ENCODE measurements around the gene PRSS33. TPM values are rescaled to one million over a fixed set of nuclear protein-coding genes. Genes with fewer than 3 reads are reported as not detected.
A peak's percentile ranks its signal among the peaks of the same experiment; 100 is the strongest.

PRSS33 gene
- polyA plus RNA-seq, 2 of the 4 experiments (the other 2 are of a cell fraction), result 0.04 TPM; not detected in 1

DNA sequence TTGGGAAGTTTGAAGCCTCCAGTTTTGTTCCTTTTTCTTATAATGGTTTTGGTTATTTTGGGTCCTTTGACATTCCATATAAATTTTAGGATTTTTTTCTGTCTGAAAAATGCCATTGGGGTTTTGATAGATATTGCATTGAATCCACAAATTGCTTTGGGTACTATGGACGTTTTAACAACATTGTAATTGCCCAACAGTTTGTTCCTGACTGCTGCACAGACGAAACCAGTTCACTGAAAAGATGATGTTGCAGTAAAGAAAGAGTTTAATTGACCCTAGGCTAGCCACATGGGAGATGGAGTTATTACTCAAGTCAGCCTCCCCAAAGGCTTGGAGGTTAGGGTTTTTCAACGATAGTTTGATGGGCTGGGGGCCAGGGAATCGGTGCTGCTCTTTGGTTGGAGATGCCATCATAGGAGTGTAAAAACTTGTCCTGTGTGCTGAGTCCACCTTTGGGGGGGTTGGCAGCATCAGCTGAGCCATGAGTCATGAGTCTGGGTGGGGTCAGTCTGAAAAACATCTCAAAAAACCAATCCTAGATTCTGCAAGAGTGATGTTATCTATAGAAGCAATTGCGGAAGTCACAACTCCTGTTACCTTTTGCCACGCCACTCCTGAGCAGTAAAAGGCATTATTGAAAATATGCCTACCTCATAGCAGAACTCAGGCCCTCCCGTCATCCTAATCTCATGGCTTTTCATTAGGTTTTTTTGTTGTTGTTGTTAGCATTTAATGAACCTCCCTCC, 8.2 kb upstream of the PRSS33 start:
- DNase-seq (ENCODE audit: low read depth in 1 of 2, low spot score in 1 of 2), result no peak
- Histone ChIP-seq H3K4me3 (no peak overlapping the region), H3K4me1 (peaks cover 28% of the 10 kb centered on the region), H3K27ac (peak overlapping the region; percentile 27 to 48; a peak in 5 of 6 replicates), H3K4me2 (peak overlapping the region; percentile 27), H3K9me3 (no peaks in the 10 kb centered on the region)
- ATAC-seq, result no peak
- TF ChIP-seq FOSL2 (IDR thresholded peaks at IDR 0.05) (no peak), FOSL2 (CRISPR knock-in tag; IDR thresholded peaks at IDR 0.05) (0 out of 2 replicates have a peak, but pooled peaks have one; percentile 10), NPAS2 (CRISPR knock-in tag; IDR thresholded peaks at IDR 0.05; ENCODE audit: borderline replicate concordance) (no peak)
- 59% methylated on average over 7 of the region's 7 CpGs for WGBS (ENCODE audit: missing lambda C conversion rate)
- no peak for FAIRE-seq
- ChIA-PET POLR2A (no interaction called here), CTCF (interaction anchor here (1.3 to 1.4 kb wide), 2 partner anchors 27 to 44 kb away, joined by 5 to 8 read pairs; no protein-coding TSS in a partner anchor)

DNA sequence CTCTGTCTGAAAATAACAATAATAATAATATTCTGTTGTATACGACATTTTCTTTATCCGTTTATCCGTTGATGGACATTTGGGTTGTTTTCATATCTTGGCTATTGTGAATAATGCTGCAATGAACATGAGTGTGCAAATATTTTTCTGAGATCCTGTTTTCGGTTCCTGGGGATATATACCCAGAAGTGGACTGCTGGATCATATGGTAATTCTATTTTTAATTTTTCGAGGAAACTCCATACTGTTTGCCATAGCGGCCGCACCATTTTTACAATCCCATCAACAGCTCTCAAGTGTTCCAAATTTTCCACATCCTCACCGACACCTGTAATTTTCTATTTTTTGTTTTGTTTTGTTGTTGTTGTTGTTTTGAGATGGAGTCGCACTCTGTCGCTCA, 5.6 kb upstream of the PRSS33 start:
- peaks cover 24% of the 10 kb centered on the region for H3K4me1 ChIP-seq
- ATAC-seq, result no peak
- no peak for FAIRE-seq
- H3K4me3 ChIP-seq, result no peak overlapping the region
- H3K4me2 ChIP-seq, result no peak overlapping the region
- 83% methylated on average over 10 of the region's 10 CpGs for WGBS (ENCODE audit: missing lambda C conversion rate)
- ChIA-PET CTCF (interaction anchor here (1.9 kb wide), 1 partner anchor 9 kb away, joined by 5 read pairs; no protein-coding TSS in a partner anchor), POLR2A (no interaction called here)
- no peaks in the 10 kb centered on the region for H3K9me3 ChIP-seq
- H3K27ac ChIP-seq, result no peak overlapping the region
- no peak for DNase-seq (ENCODE audit: low read depth in 1 of 2, low spot score in 1 of 2)
- no peak for TF ChIP-seq KDM1A (IDR thresholded peaks at IDR 0.05; ENCODE audit: low read depth)
- TF ChIP-seq, protein P1, sequence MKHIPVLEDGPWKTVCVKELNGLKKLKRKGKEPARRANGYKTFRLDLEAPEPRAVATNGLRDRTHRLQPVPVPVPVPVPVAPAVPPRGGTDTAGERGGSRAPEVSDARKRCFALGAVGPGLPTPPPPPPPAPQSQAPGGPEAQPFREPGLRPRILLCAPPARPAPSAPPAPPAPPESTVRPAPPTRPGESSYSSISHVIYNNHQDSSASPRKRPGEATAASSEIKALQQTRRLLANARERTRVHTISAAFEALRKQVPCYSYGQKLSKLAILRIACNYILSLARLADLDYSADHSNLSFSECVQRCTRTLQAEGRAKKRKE (CRISPR knock-in tag; IDR thresholded peaks at IDR 0.05; ENCODE audit: low read depth), result no peak
- no peak for TF ChIP-seq RFX5 (IDR thresholded peaks at IDR 0.05)
- TF ChIP-seq MAZ (IDR thresholded peaks at IDR 0.05; ENCODE audit: borderline replicate concordance, low read depth, low read length), result no peak
- no peak for TF ChIP-seq BHLHE40 (IDR thresholded peaks at IDR 0.05; ENCODE audit: low read depth, low read length)
- no peak for TF ChIP-seq MAFK (IDR thresholded peaks at IDR 0.05; ENCODE audit: partially characterized antibody)
- TF ChIP-seq HOXB5 (CRISPR knock-in tag; IDR thresholded peaks at IDR 0.05), result no peak

DNA sequence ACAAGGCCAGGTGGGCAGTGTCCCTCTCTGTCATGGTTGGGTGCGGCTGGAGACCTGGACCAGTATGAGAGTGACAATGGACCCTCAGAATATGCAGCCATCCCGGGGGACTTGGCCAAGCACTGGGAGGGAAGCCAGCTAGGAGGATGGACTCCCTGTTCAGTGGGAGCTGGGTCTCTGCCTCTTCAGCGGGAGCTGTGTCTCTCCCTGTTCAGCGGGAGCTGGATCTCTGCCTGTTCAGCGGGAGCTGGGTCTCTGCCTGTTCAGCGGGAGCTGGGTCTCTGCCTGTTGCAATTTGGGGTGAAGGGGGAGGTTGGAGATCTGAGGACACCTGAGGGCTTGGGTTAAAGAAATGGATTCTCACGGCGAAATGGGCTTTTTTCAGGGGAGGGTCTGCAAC, 3.8 kb upstream of the PRSS33 start:
- POLR2A ChIA-PET, result interaction anchor here (0.5 to 0.9 kb wide), 2 partner anchors 114 to 617 kb away, joined by 3 read pairs; no protein-coding TSS in a partner anchor
- CTCF ChIA-PET, result interaction anchor here (0.9 to 3.3 kb wide), 7 partner anchors 7 to 47 kb away, joined by 3 to 15 read pairs (median 5); no protein-coding TSS in a partner anchor
- no peak for ATAC-seq

DNA sequence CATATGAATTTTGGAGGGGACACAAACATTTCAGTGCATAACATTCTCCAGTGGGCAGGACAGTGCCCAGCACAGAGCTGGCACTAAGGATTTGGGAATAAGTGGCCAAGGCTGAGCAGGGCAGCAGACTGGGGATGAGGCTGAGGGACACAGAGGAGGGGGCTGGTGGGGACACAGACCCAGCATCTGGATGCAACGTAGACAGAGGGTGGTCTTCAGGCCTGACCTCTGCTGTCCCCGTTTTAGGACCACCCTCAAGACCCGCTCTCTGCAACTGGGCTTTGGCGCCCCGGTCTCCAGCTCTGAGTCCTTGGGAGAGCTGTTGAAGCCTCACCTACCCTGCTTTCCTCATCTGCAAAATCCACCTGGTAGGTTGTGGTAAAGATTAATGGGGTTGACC, 3.3 kb upstream of the PRSS33 start:
- WGBS (ENCODE audit: missing lambda C conversion rate), result 52% methylated on average over 5 of the region's 5 CpGs
- no peak for ATAC-seq
- peaks cover 16% of the 10 kb centered on the region for H3K4me1 ChIP-seq
- no peak overlapping the region for H3K4me3 ChIP-seq
- no peak for FAIRE-seq
- no peak for DNase-seq (ENCODE audit: low read depth in 1 of 2, low spot score in 1 of 2)
- H3K9me3 ChIP-seq, result no peaks in the 10 kb centered on the region
- POLR2A ChIA-PET, result interaction anchor here (0.5 to 0.9 kb wide), 2 partner anchors 115 to 616 kb away, joined by 3 read pairs; no protein-coding TSS in a partner anchor
- CTCF ChIA-PET, result interaction anchor here (0.9 to 3.3 kb wide), 7 partner anchors 9 to 78 kb away, joined by 3 to 15 read pairs (median 6); no protein-coding TSS in a partner anchor
- H3K4me2 ChIP-seq, result no peak overlapping the region
- no peak overlapping the region for H3K27ac ChIP-seq
- TF ChIP-seq ESRRA (IDR thresholded peaks at IDR 0.05; ENCODE audit: borderline replicate concordance, low read length), result no peak
- TF ChIP-seq, protein P1 (CRISPR knock-in tag; IDR thresholded peaks at IDR 0.05; ENCODE audit: low read depth), result no peak
- no peak for TF ChIP-seq FOSB (CRISPR knock-in tag; IDR thresholded peaks at IDR 0.05)
- TF ChIP-seq FOXS1 (CRISPR knock-in tag; IDR thresholded peaks at IDR 0.05), result no peak
- no peak for TF ChIP-seq JUNB (IDR thresholded peaks at IDR 0.05)
- TF ChIP-seq ZSCAN20 (CRISPR knock-in tag; IDR thresholded peaks at IDR 0.05), result no peak
- TF ChIP-seq HOXB13 (CRISPR knock-in tag; IDR thresholded peaks at IDR 0.05; ENCODE audit: low read depth), result no peak
- TF ChIP-seq SMC3 (IDR thresholded peaks at IDR 0.05), result no peak
- TF ChIP-seq MYC (IDR thresholded peaks at IDR 0.05; ENCODE audit: borderline replicate concordance, low read length), result no peak
- TF ChIP-seq CHD2 (IDR thresholded peaks at IDR 0.05; ENCODE audit: low read length, partially characterized antibody), result no peak
- TF ChIP-seq POLR2AphosphoS2 (conservative IDR thresholded peaks at IDR 0.05; ENCODE audit: low read length), result no peak
- TF ChIP-seq HOXA7 (CRISPR knock-in tag; IDR thresholded peaks at IDR 0.05), result no peak

More for the DNA sequence above, 3.8 kb upstream of the PRSS33 start:
- 35% methylated on average over 8 of the region's 8 CpGs for WGBS (ENCODE audit: missing lambda C conversion rate)
- TF ChIP-seq, protein P2, sequence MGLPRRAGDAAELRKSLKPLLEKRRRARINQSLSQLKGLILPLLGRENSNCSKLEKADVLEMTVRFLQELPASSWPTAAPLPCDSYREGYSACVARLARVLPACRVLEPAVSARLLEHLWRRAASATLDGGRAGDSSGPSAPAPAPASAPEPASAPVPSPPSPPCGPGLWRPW (IDR thresholded peaks at IDR 0.05), result no peak
- TF ChIP-seq NR3C1 (IDR thresholded peaks at IDR 0.05) (no peak), HOXB5 (CRISPR knock-in tag; IDR thresholded peaks at IDR 0.05) (no peak)
- TF ChIP-seq, protein P1 (CRISPR knock-in tag; IDR thresholded peaks at IDR 0.05; ENCODE audit: low read depth), result no peak
- no peak overlapping the region for H3K4me3 ChIP-seq
- no peak overlapping the region for H3K4me2 ChIP-seq
- H3K27ac ChIP-seq, result no peak overlapping the region
- no peaks in the 10 kb centered on the region for H3K9me3 ChIP-seq
- DNase-seq (ENCODE audit: low read depth in 1 of 2, low spot score in 1 of 2) (no peak), FAIRE-seq (no peak)
- H3K4me1 ChIP-seq, result peaks cover 22% of the 10 kb centered on the region
